ENCODE measurements around the gene IRF9. TPM values are rescaled to one million over a fixed set of nuclear protein-coding genes. Genes with fewer than 3 reads are reported as not detected.

The IRF9 gene
- total and polyA plus RNA-seq, 2 of the 4 experiments (the other 2 are of a cell fraction): 25.6 to 34.6 TPM

- TF ChIP-seq MXI1 (IDR thresholded peaks at IDR 0.05; ENCODE audit: borderline replicate concordance, low read depth, low read length) (peak; percentile 44; the same call in 1 of the 2 replicates), RFX5 (IDR thresholded peaks at IDR 0.05; ENCODE audit: low read depth, low read length) (peak; percentile 78), FOS (IDR thresholded peaks at IDR 0.05; ENCODE audit: low read depth, low read length) (peak; percentile 39; the same call in 1 of the 2 replicates)
These were observed 19.8 kb upstream of the IRF9 start, which contains the start of gene EMC9 (continued) for GRCh38 chr14:24141097-24141880.

DNA sequence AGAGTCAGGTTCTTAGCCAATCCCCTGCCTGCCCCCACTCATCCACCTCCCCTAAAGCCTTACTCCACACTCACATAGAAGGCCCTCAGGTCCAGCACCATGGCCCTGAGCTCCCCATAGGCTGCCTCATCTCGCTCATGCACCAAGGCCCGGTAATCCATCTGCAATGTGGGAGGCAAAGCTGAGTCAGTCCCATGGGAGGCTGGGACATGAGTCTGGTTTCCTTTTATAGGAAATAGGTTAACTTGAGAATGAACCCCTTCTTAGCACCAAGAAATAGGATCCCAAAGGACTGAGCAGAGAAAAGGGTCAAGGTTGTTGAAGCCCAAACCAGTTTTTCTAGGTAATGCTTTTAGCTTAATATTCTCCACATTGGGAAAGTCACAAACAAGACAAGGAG is 17.6 kb upstream of the IRF9 start:
- dilution Hi-C loops (cut with HindIII; ENCODE audit: low sequenced_read_pairs, unreplicated experiment) (no loop called here), intact Hi-C loops (cut with micrococcal nuclease) (no loop called here), in situ Hi-C loops (cut with MboI; ENCODE audit: low sequenced_read_pairs) (loop anchor here (25.0 kb wide), 2 partner anchors 831 to 1056 kb away; partner anchors contain the start of genes ACIN1, BCL2L2, C14orf119 and PABPN1)
- Histone ChIP-seq H3K4me2 (ENCODE audit: low read depth, low read length) (no peak overlapping the region), H3K4me1 (ENCODE audit: control insufficient read depth, insufficient read depth, low read length) (peaks cover 13% of the 10 kb centered on the region), H2BK120ac (ENCODE audit: low read depth, low read length) (no peak overlapping the region), H3K79me1 (ENCODE audit: low read depth in 1 of 2, low read length in 2 of 2) (peaks cover 33 to 68% of the 10 kb centered on the region in 2 experiments), H4K5ac (ENCODE audit: low read depth, low read length) (no peak overlapping the region), H2BK5ac (ENCODE audit: low read depth, low read length, poor library complexity, severe bottlenecking) (no peak overlapping the region), H3K9me1 (ENCODE audit: insufficient read depth, low read length) (peaks cover 19% of the 10 kb centered on the region), H2BK20ac (ENCODE audit: low read depth, low read length) (peak overlapping the region; percentile 29; the same call in 1 of the 2 replicates), H3K36me3 (ENCODE audit: control insufficient read depth, insufficient read depth, low read length) (peaks cover 11% of the 10 kb centered on the region), H3K27me3 (ENCODE audit: control insufficient read depth, insufficient read depth, low read length) (no peaks in the 10 kb centered on the region), H3K23ac (ENCODE audit: low read depth, low read length) (no peak overlapping the region), H3K18ac (ENCODE audit: low read depth, low read length) (no peak overlapping the region), H3K27ac (ENCODE audit: insufficient read depth, low read length) (no peak overlapping the region), H2AK9ac (replicated peaks; ENCODE audit: low read depth, low read length, poor library complexity) (no peak overlapping the region), H4K8ac (ENCODE audit: low read depth in 2 of 2, low read length in 2 of 2) (no peak overlapping the region), H3K56ac (ENCODE audit: extremely low read depth, insufficient read depth, low read length) (no peak overlapping the region), H2AK5ac (ENCODE audit: low read depth, low read length) (no peak overlapping the region), H4K91ac (ENCODE audit: insufficient read depth, low read depth, low read length) (no peak overlapping the region), H2BK15ac (ENCODE audit: low read depth, low read length) (no peak overlapping the region), H3K9me3 (ENCODE audit: control insufficient read depth, insufficient read depth, low read length) (no peaks in the 10 kb centered on the region), H3K9ac (ENCODE audit: low read depth, low read length) (no peak overlapping the region), H3K14ac (replicated peaks; ENCODE audit: low read depth, low read length) (no peak overlapping the region), H4K20me1 (ENCODE audit: insufficient read depth, low read length) (peaks cover 16% of the 10 kb centered on the region), H3K4ac (ENCODE audit: low read depth, low read length) (peak overlapping the region; percentile 66; the same call in 1 of the 2 replicates), H3K4me3 (ENCODE audit: insufficient read depth, low read depth, low read length) (no peak overlapping the region), H2AFZ (replicated peaks; ENCODE audit: low read length, poor library complexity) (peak overlapping the region; percentile 24)
- BruUV-seq (replicated peaks): no TSS peak
- CTCF ChIA-PET: no interaction called here
- WGBS, 2 experiments (ENCODE audit: extremely low coverage in 2 of 2, insufficient read length in 1 of 2): no CpG with 5 or more reads among the region's 2 CpGs
- DNase-seq (peak; percentile 51), ATAC-seq (ENCODE audit: low read depth) (no peak)
- POLR2A ChIA-PET (ENCODE audit: unreplicated experiment): no interaction called here
- no peak for TF ChIP-seq CEBPB (IDR thresholded peaks at IDR 0.05; ENCODE audit: low read depth, low read length)
- no peak for TF ChIP-seq RCOR1 (IDR thresholded peaks at IDR 0.05; ENCODE audit: insufficient replicate concordance, low read length)
- no peak for TF ChIP-seq RAD21 (IDR thresholded peaks at IDR 0.05; ENCODE audit: low read length)
- no peak for TF ChIP-seq MXI1 (IDR thresholded peaks at IDR 0.05; ENCODE audit: borderline replicate concordance, low read depth, low read length)
- no peak for TF ChIP-seq NFE2L2 (IDR thresholded peaks at IDR 0.05; ENCODE audit: low read depth, low read length)
- TF ChIP-seq MAFK (IDR thresholded peaks at IDR 0.05; ENCODE audit: low read depth, low read length): no peak
- no peak for TF ChIP-seq RFX5 (IDR thresholded peaks at IDR 0.05; ENCODE audit: low read depth, low read length)
- no peak for TF ChIP-seq USF2 (IDR thresholded peaks at IDR 0.05; ENCODE audit: low read depth, low read length)
- TF ChIP-seq, protein P1, sequence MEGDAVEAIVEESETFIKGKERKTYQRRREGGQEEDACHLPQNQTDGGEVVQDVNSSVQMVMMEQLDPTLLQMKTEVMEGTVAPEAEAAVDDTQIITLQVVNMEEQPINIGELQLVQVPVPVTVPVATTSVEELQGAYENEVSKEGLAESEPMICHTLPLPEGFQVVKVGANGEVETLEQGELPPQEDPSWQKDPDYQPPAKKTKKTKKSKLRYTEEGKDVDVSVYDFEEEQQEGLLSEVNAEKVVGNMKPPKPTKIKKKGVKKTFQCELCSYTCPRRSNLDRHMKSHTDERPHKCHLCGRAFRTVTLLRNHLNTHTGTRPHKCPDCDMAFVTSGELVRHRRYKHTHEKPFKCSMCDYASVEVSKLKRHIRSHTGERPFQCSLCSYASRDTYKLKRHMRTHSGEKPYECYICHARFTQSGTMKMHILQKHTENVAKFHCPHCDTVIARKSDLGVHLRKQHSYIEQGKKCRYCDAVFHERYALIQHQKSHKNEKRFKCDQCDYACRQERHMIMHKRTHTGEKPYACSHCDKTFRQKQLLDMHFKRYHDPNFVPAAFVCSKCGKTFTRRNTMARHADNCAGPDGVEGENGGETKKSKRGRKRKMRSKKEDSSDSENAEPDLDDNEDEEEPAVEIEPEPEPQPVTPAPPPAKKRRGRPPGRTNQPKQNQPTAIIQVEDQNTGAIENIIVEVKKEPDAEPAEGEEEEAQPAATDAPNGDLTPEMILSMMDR (conservative IDR thresholded peaks at IDR 0.05; ENCODE audit: low read depth, low read length): no peak
- TF ChIP-seq BHLHE40 (IDR thresholded peaks at IDR 0.05; ENCODE audit: low read depth, low read length): no peak
- no peak for TF ChIP-seq CHD1 (IDR thresholded peaks at IDR 0.05; ENCODE audit: low read depth, low read length)
- no peak for TF ChIP-seq FOS (IDR thresholded peaks at IDR 0.05; ENCODE audit: low read depth, low read length)
- no peak for TF ChIP-seq SMC3 (IDR thresholded peaks at IDR 0.05; ENCODE audit: low read depth, low read length)

All from IMR-90 (cell line).